Measurements from ENCODE around the gene DERA.

GRCh38 chr12:15996948-15997347 is 85.8 kb downstream of the DERA start:
- TF ChIP-seq EZH2 (optimal IDR thresholded peaks at IDR 0.05; ENCODE audit: low read depth, low read length) = no peak
- no peak for TF ChIP-seq EZH2phosphoT487 (IDR thresholded peaks at IDR 0.05; ENCODE audit: low read length)

Measured in MM.1S (cell line).